HepG2 (cell line): ENCODE results near the gene SPRED2. TPM values are rescaled to one million over a fixed set of nuclear protein-coding genes. Genes with fewer than 3 reads are reported as not detected.

ENCODE experiments used
- ATAC-seq: fragments of 200-7000 bp; cut with Tn5 transposase; 3 replicates; pipeline ENCODE4 v1.9.1; 2020; ENCODE audit warnings: mild to moderate bottlenecking, moderate library complexity
- BruUV-seq: library from RNA; stranded (reverse); fragments of 400-500 nt; replicated peaks from 2 replicates; lab custom pipeline; 2021; lab: Mats Ljungman, UMichigan
- CTCF ChIA-PET: fragments of 300-600 bp; formaldehyde crosslinking; extraction: SDS; loops from one replicate; lab custom pipeline; 2021; ENCODE audit warnings: low total read pairs, inconsistent platforms, low intra/inter-chr PET ratio; lab: Yijun Ruan, JAX
- POLR2A ChIA-PET: fragments of 350-600 bp; sonication (Branson Sonifier 250); formaldehyde crosslinking; loops from one replicate; lab custom pipeline; 2020; ENCODE audit warnings: antibody characterized with exemption, inconsistent platforms; lab: Yijun Ruan, JAX
- DNase-seq: peaks from one replicate; pipeline ENCODE4 v3.0.0-alpha.2; 2015; ENCODE audit warnings: low spot score
- FAIRE-seq: peaks from 3 replicates; lab custom pipeline; 2011; peaks lifted over from hg19 to GRCh38; lab: Jason Lieb, UNC
- H2AFZ ChIP-seq: one replicate; pipeline ENCODE4 v1.6.1; 2011; ENCODE audit warnings: low read length, inconsistent platforms
- H3K27ac ChIP-seq: fragments of 300-600 bp; 3 replicates; pipeline ENCODE4 v1.8.0; 2011; ENCODE audit warnings: mixed run types, mild to moderate bottlenecking, mixed read lengths, low read length, inconsistent platforms; ENCODE audit not compliant: insufficient read depth; ENCODE audit errors: extremely low read length
- H3K27me3 ChIP-seq, 2 experiments: fragments of 200-600 bp in 1 of 2; 2 replicates in 1 of 2; 3 replicates in 1 of 2; pipeline versions ENCODE4 v1.6.0 to v1.8.0; 2011; ENCODE audit warnings: low read length in 2 of 2, mild to moderate bottlenecking in 2 of 2, moderate library complexity in 2 of 2, inconsistent platforms in 1 of 2; ENCODE audit not compliant: insufficient read depth in 2 of 2, control insufficient read depth in 1 of 2
- H3K36me3 ChIP-seq, 2 experiments: fragments of 200-600 bp in 1 of 2; replicated peaks in 1 of 2; 2 replicates in 1 of 2; 3 replicates in 1 of 2; pipeline versions ENCODE4 v1.5.1 to v1.8.0; 2011; ENCODE audit warnings: low read length in 2 of 2, inconsistent platforms in 1 of 2; ENCODE audit not compliant: insufficient read depth in 2 of 2, control insufficient read depth in 1 of 2
- H3K4me1 ChIP-seq: 2 replicates; pipeline ENCODE4 v1.5.1; 2012; ENCODE audit warnings: low read length, inconsistent platforms; ENCODE audit not compliant: insufficient read depth
- H3K4me2 ChIP-seq: 2 replicates; pipeline ENCODE4 v1.6.0; 2011; ENCODE audit warnings: low read depth, low read length, inconsistent platforms
- H3K4me3 ChIP-seq, 3 experiments: fragments of 200-600 bp in 1 of 3; sonication (generic), shearing (Covaris generic) in 1 of 3; replicated peaks in 1 of 3; 2 replicates each; pipeline ENCODE4 v1.5.1; 2011 to 2016; ENCODE audit warnings: low read length in 3 of 3, inconsistent platforms in 2 of 3, low read depth in 2 of 3, mild to moderate bottlenecking in 2 of 3, control low read depth in 1 of 3, mixed read lengths in 1 of 3; ENCODE audit not compliant: insufficient read depth in 1 of 3
- H3K79me2 ChIP-seq: one replicate; pipeline ENCODE4 v1.6.1; 2011; ENCODE audit warnings: low read length, inconsistent platforms; ENCODE audit not compliant: insufficient read depth
- H3K9ac ChIP-seq: 2 replicates; pipeline ENCODE4 v1.6.0; 2011; ENCODE audit warnings: mild to moderate bottlenecking, low read depth, low read length, inconsistent platforms; ENCODE audit not compliant: insufficient read depth
- H3K9me3 ChIP-seq: 2 replicates; pipeline ENCODE4 v1.5.1; 2012; ENCODE audit warnings: mild to moderate bottlenecking, low read length
- H4K20me1 ChIP-seq: 2 replicates; pipeline ENCODE4 v1.6.0; 2011; ENCODE audit warnings: inconsistent platforms, mild to moderate bottlenecking, low read length, moderate library complexity; ENCODE audit not compliant: insufficient read depth
- ADNP ChIP-seq: sonication (generic); formaldehyde crosslinking; IDR thresholded peaks from 2 replicates; pipeline ENCODE4 v1.4.0; 2020; ENCODE audit warnings: missing genetic modification reagents
- ELF3 ChIP-seq: IDR thresholded peaks from 2 replicates; pipeline ENCODE4 v1.6.1; 2016; ENCODE audit warnings: missing genetic modification reagents, missing compliant biosample characterization
- ELF4 ChIP-seq: sonication (generic); formaldehyde crosslinking; IDR thresholded peaks from 2 replicates; pipeline ENCODE4 v1.5.0; 2020; ENCODE audit warnings: missing genetic modification reagents, mild to moderate bottlenecking, moderate library complexity, borderline replicate concordance
- FOXA1 ChIP-seq, 2 experiments: fragments of 450-650 bp in 1 of 2; sonication (generic) in 1 of 2; formaldehyde crosslinking in 1 of 2; IDR thresholded peaks; 2 replicates each; pipeline versions ENCODE4 v1.4.0 to v1.6.1; 2016 to 2020; ENCODE audit warnings: missing genetic modification reagents in 1 of 2
- KDM1A ChIP-seq: IDR thresholded peaks from 2 replicates; pipeline ENCODE4 v1.6.1; 2016; ENCODE audit warnings: missing compliant biosample characterization
- KDM2A ChIP-seq: sonication (generic); formaldehyde crosslinking; IDR thresholded peaks from 2 replicates; pipeline ENCODE4 v1.4.0; 2020; ENCODE audit warnings: low read depth, missing genetic modification reagents, borderline replicate concordance
- NONO ChIP-seq, 2 experiments: fragments of 450-650 bp in 1 of 2; sonication (generic) in 1 of 2; formaldehyde crosslinking in 1 of 2; IDR thresholded peaks in 1 of 2; conservative IDR thresholded peaks in 1 of 2; 2 replicates each; pipeline versions ENCODE4 v1.6.1 to v1.8.0; 2017 to 2022; ENCODE audit warnings: mild to moderate bottlenecking in 1 of 2, missing genetic modification reagents in 1 of 2, moderate library complexity in 1 of 2
- NR1H2 ChIP-seq: sonication (generic); formaldehyde crosslinking; IDR thresholded peaks from 2 replicates; pipeline ENCODE4 v1.8.1; 2022; ENCODE audit warnings: low read depth, missing genetic modification reagents, borderline replicate concordance
- POLR2AphosphoS5 ChIP-seq: IDR thresholded peaks from 2 replicates; pipeline ENCODE4 v1.6.1; 2012; ENCODE audit warnings: low read depth, low read length
- SMAD9 ChIP-seq: sonication (generic); formaldehyde crosslinking; IDR thresholded peaks from 2 replicates; pipeline ENCODE4 v1.5.1; 2020; ENCODE audit warnings: mild to moderate bottlenecking, missing genetic modification reagents
- TEAD2 ChIP-seq: sonication (generic); formaldehyde crosslinking; IDR thresholded peaks from 2 replicates; pipeline ENCODE4 v1.9.0; 2021; ENCODE audit warnings: missing genetic modification reagents
- THAP8 ChIP-seq: sonication (generic); formaldehyde crosslinking; IDR thresholded peaks from 2 replicates; pipeline ENCODE4 v1.5.1; 2020; ENCODE audit warnings: missing genetic modification reagents, mild to moderate bottlenecking, borderline replicate concordance
- ZFP36L1 ChIP-seq: sonication (generic); formaldehyde crosslinking; IDR thresholded peaks from 2 replicates; pipeline ENCODE4 v1.8.0; 2022; ENCODE audit warnings: mild to moderate bottlenecking, missing genetic modification reagents, moderate library complexity
- ZNF337 ChIP-seq: sonication (generic); formaldehyde crosslinking; IDR thresholded peaks from 2 replicates; pipeline ENCODE4 v1.5.1; 2020; ENCODE audit warnings: missing genetic modification reagents, low read depth, mild to moderate bottlenecking, borderline replicate concordance
- ZNF549 ChIP-seq: sonication (generic); formaldehyde crosslinking; IDR thresholded peaks from 2 replicates; pipeline ENCODE4 v1.5.0; 2020; ENCODE audit warnings: missing genetic modification reagents
- ZNF773 ChIP-seq: sonication (generic); formaldehyde crosslinking; IDR thresholded peaks from 2 replicates; pipeline ENCODE4 v1.4.0; 2020; ENCODE audit warnings: missing genetic modification reagents, borderline replicate concordance
- ZNF850 ChIP-seq: sonication (generic); formaldehyde crosslinking; conservative IDR thresholded peaks from 2 replicates; pipeline ENCODE4 v1.9.0; 2021; ENCODE audit warnings: mild to moderate bottlenecking, missing genetic modification reagents
- WGBS: methylation state at CpG from one replicate; pipeline ENCODE4 v1.1.6; 2017; ENCODE audit warnings: low lambda C conversion rate; 5-methylcytosine and 5-hydroxymethylcytosine counted together
- in situ Hi-C: cut with HindIII; loops from 2 replicates; pipeline ENCODE4 v1.10.0; 2017; ENCODE audit warnings: low pct_unique_long_range_greater_than_20kb; ENCODE audit not compliant: extremely low pct_ligation_motif_present
- intact Hi-C: fragments of 100-400 bp; cut with micrococcal nuclease; formaldehyde crosslinking; loops from one replicate; pipeline ENCODE4 v1.10.0; 2022; ENCODE audit not compliant: unreplicated experiment
- polyA plus RNA-seq, 8 experiments: library from polyadenylated mRNA; depleted of rRNA in 3 of 8; stranded (reverse) in 7 of 8; unstranded in 1 of 8; fragments of >200 nt; fragmentation: Illumina TruSeq in 4 of 8; extraction: Trizol in 4 of 8; gene quantifications; 2 replicates each; pipeline versions ENCODE4 v1.2.1 to v1.2.3, GENCODE V29; 2011 to 2016; ENCODE audit warnings: low read depth in 4 of 8, missing spikeins in 1 of 8, mixed read lengths in 1 of 8; ENCODE audit not compliant: insufficient read depth in 1 of 8
- total RNA-seq, 5 experiments: library from RNA; depleted of rRNA; stranded (reverse); fragments of >200 nt; fragmentation: Illumina TruSeq; extraction: Trizol; gene quantifications; 2 replicates each; pipeline ENCODE4 v1.2.3, GENCODE V29; 2016; ENCODE audit warnings: low read depth in 1 of 5
- TF ChIP-seq, protein P1 (sequence below): sonication (generic); formaldehyde crosslinking; IDR thresholded peaks from 2 replicates; pipeline ENCODE4 v1.5.0; 2020; ENCODE audit warnings: missing genetic modification reagents, mild to moderate bottlenecking, borderline replicate concordance
- TF ChIP-seq, protein P2 (sequence below): sonication (generic); formaldehyde crosslinking; IDR thresholded peaks from 2 replicates; pipeline ENCODE4 v1.8.0; 2022; ENCODE audit warnings: mild to moderate bottlenecking, missing genetic modification reagents, moderate library complexity
- TF ChIP-seq, protein P3 (sequence below): sonication (generic); formaldehyde crosslinking; IDR thresholded peaks from 2 replicates; pipeline ENCODE4 v1.4.0; 2020; ENCODE audit warnings: missing genetic modification reagents

SPRED2 gene
- total and polyA plus RNA-seq, 2 of the 13 experiments (the other 11 are each of a cell fraction or from before 2014, with no cell fraction given) = 13.0 to 37.0 TPM

DNA sequence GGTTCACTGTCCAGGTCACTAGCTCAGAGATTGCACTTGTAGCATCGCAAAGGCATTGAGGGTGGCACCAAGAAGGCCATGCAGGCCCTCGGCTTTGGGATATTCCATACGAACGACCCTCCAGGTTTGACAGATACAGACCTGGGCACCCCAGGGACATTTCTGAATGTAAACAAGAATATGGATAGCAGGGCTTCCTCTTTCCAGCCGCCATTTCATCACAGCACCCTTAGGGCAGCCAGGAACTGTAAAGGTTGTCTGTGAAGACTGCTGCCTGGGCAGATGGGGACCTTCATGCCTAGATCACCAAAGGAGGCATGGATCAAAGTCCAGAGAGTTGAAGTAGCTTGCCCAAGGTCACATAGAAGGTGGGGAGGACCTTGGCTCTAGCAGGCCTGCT, 134.3 kb downstream of the SPRED2 start (continued):
- TF ChIP-seq, protein P1, sequence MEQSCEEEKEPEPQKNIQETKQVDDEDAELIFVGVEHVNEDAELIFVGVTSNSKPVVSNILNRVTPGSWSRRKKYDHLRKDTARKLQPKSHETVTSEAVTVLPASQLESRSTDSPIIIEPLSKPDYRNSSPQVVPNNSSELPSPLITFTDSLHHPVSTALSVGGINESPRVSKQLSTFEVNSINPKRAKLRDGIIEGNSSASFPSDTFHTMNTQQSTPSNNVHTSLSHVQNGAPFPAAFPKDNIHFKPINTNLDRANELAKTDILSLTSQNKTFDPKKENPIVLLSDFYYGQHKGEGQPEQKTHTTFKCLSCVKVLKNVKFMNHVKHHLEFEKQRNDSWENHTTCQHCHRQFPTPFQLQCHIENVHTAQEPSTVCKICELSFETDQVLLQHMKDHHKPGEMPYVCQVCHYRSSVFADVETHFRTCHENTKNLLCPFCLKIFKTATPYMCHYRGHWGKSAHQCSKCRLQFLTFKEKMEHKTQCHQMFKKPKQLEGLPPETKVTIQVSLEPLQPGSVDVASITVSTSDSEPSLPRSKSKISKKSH (CRISPR knock-in tag) = no peak
- TF ChIP-seq NONO (IDR thresholded peaks at IDR 0.05) (no peak), NONO (CRISPR knock-in tag; conservative IDR thresholded peaks at IDR 0.05) (no peak), THAP8 (CRISPR knock-in tag) (no peak)
- TF ChIP-seq, all 625 proteins: peak for 0

GRCh38 chr2:65297544-65297943, 134.9 kb downstream of the SPRED2 start:
- Histone ChIP-seq H3K4me1 (peaks cover 76% of the 10 kb centered on the region), H4K20me1 (no peaks in the 10 kb centered on the region), H2AFZ (no peak overlapping the region), H3K36me3 (no peaks in the 10 kb centered on the region), H3K9me3 (no peaks in the 10 kb centered on the region), H3K27me3 (no peaks in the 10 kb centered on the region), H3K27ac (no peak overlapping the region), H3K4me3 (no peak overlapping the region), H3K4me2 (no peak overlapping the region), H3K79me2 (no peaks in the 10 kb centered on the region), H3K9ac (no peak overlapping the region)
- WGBS = 50% methylated on average over 9 of the region's 9 CpGs
- ATAC-seq (no peak), FAIRE-seq (no peak), DNase-seq (no peak)
- CTCF ChIA-PET = no interaction called here
- intact Hi-C loops (no loop called here), in situ Hi-C loops (no loop called here)
- no TSS peak for BruUV-seq
- POLR2A ChIA-PET = no interaction called here
- no peak for TF ChIP-seq FOXA1 (IDR thresholded peaks at IDR 0.05)
- TF ChIP-seq FOXA1 (CRISPR knock-in tag; IDR thresholded peaks at IDR 0.05) = 0 out of 2 replicates have a peak, but pooled peaks have one; percentile 8
- TF ChIP-seq KDM2A (CRISPR knock-in tag) = no peak
- TF ChIP-seq NR1H2 = no peak
- no peak for TF ChIP-seq ELF4 (CRISPR knock-in tag)
- no peak for TF ChIP-seq SMAD9 (CRISPR knock-in tag)
- TF ChIP-seq ZFP36L1 (CRISPR knock-in tag) = no peak
- TF ChIP-seq, protein P2, sequence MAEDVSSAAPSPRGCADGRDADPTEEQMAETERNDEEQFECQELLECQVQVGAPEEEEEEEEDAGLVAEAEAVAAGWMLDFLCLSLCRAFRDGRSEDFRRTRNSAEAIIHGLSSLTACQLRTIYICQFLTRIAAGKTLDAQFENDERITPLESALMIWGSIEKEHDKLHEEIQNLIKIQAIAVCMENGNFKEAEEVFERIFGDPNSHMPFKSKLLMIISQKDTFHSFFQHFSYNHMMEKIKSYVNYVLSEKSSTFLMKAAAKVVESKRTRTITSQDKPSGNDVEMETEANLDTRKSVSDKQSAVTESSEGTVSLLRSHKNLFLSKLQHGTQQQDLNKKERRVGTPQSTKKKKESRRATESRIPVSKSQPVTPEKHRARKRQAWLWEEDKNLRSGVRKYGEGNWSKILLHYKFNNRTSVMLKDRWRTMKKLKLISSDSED (CRISPR knock-in tag) = no peak
- TF ChIP-seq, protein P3, sequence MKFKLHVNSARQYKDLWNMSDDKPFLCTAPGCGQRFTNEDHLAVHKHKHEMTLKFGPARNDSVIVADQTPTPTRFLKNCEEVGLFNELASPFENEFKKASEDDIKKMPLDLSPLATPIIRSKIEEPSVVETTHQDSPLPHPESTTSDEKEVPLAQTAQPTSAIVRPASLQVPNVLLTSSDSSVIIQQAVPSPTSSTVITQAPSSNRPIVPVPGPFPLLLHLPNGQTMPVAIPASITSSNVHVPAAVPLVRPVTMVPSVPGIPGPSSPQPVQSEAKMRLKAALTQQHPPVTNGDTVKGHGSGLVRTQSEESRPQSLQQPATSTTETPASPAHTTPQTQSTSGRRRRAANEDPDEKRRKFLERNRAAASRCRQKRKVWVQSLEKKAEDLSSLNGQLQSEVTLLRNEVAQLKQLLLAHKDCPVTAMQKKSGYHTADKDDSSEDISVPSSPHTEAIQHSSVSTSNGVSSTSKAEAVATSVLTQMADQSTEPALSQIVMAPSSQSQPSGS (CRISPR knock-in tag) = no peak
- TF ChIP-seq ZNF549 (CRISPR knock-in tag) = no peak
- 0 out of 2 replicates have a peak, but pooled peaks have one; percentile 34 for TF ChIP-seq ELF3 (CRISPR knock-in tag)
- TF ChIP-seq POLR2AphosphoS5 = no peak
- no peak for TF ChIP-seq ADNP
- no peak for TF ChIP-seq ZNF337
- no peak for TF ChIP-seq KDM1A (CRISPR knock-in tag)
- no peak for TF ChIP-seq TEAD2 (CRISPR knock-in tag)
- no peak for TF ChIP-seq ZNF850
- TF ChIP-seq ZNF773 (CRISPR knock-in tag) = no peak
